ENCODE data around the gene MORN2. TPM values are rescaled to one million over a fixed set of nuclear protein-coding genes. Genes with fewer than 3 reads are reported as not detected.
"Not testable (repeated sequence)": the region's sequence is repeated elsewhere in the genome, so short reads cannot be mapped to it uniquely, and the experiment has no call there.

MORN2 gene
- 21.4 TPM for total RNA-seq
- long read RNA-seq, transcript MORN2-201 (5 exons, 739 nt): major isoform, 6 of 6 reads
- long read RNA-seq, partial matches to known transcripts: 0 of 6 reads
- long read RNA-seq, other reads (novel, unspliced or antisense): 0 of 6 reads

DNA sequence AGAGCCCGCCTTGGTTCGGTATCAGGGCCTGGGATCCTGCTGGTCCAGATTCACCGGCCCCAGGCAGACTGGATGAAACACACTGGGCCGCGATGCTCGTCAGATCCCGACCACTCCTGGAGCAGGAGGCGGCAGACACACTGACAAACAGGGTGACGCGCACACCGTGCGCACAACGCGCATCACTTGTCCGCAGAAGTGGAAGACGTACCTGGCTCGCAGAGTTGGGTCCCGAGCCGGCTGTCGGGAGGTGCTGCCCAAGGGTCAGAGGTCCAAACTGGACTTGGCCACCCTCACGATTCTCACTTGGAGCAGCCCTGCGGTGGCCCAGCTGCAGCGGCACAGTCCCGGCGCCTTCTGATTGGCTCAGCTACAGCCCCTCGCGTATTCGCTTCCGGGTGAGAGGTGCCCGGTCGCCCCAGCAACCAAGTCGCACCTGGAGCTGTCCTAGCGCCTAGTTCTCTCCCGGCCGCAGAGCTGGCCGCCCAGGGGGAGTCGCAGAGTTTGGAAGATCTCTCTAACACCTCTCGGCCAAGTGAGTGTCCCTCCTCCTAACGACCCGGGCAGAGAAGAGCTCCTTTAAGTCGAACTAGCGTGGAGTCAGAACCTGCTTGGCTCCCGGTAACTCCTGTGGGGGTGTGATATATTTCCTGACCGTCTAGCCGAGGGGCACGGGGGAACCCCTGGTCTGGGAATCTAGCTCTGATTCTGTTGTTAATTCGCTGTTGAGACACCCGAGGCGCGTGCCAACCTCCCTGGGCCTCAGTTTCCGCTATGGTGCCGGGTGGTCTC lies at the start of gene MORN2, which contains the start of gene DHX57:
Gene MORN2, plus strand, starts transcription at position 401 of the 792 bp plus-strand sequence.
Gene DHX57, minus strand, starts transcription at position 359 of the 792 bp plus-strand sequence. CDS start 7,529 bp downstream, outside the sequence.
- ATAC-seq (peak; percentile 98), DNase-seq (ENCODE audit: missing footprints) (peak; percentile 93)
- intact Hi-C loops (cut with DNase I): no loop called here

DNA sequence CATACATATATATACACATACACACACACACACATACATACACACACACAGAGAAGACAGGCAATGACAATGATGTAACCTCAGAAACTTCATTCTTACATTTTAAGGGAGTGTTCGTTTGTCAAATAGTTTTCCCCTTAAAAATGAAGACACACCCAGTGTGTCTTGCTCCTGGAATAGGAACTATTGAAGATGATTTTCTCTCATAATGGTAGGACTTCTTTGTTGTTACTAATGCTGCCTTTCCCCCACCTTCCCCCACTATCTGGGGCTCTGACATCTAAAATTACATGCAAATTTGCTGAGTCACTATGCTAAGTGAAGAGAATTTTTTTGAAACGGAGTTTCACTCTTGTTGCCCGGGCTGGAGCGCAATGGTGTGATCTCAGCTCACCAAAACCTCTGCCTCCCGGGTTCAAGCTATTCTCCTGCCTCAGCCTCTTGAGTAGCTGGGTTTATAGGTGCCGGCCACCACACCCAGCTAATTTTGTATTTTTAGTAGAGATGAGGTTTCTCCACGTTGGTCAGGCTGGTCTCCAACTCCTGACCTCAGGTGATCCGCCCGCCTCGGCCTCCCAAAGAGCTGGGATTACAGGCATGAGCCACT lies 48.1 kb upstream of the MORN2 start:
- DNase-seq (ENCODE audit: missing footprints); intact Hi-C loops (cut with DNase I): not testable (repeated sequence)
- peak; percentile 20 for ATAC-seq

DNA sequence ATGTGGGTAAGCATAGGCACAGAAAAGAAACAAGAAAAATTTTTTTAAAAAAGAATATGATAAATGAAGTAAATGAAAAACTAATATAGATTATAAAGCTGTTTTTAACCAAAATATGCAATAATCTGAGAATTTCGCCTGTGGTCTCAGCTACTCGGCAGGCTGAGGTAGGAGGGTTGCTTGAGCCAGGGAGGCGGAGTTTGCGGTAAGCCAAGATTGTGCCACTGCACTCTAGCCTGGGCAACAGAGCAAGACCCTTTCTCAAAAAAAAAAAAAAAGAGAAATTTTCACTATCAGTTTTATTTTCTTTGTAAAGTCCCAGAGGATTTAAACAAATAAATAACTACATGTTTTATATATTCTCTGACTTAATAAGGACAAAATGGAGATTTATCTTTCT lies 47.3 kb upstream of the MORN2 start:
- ATAC-seq (no peak), DNase-seq (ENCODE audit: missing footprints) (no peak)
- intact Hi-C loops (cut with DNase I): no loop called here

DNA sequence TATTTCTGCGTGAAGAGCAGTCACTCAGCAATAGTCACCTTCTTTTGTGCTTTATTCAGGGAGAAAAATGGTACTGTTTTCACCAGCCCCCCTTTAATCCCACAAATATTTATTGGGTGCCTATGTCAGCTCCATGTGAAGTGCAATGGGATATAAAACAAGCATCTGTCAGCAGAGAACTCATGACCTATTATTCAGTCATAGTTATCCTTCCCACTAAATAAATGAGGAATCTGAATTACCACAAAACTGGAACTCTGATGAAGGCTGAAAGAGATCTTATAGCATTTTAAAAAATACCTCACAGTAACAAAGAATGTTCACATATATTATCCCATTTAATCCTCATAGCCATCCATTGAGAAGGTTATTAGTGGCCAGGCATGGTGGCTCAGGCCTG lies 45.8 kb upstream of the MORN2 start:
- no peak for ATAC-seq
- no peak for DNase-seq (ENCODE audit: missing footprints)
- intact Hi-C loops (cut with DNase I): no loop called here

DNA sequence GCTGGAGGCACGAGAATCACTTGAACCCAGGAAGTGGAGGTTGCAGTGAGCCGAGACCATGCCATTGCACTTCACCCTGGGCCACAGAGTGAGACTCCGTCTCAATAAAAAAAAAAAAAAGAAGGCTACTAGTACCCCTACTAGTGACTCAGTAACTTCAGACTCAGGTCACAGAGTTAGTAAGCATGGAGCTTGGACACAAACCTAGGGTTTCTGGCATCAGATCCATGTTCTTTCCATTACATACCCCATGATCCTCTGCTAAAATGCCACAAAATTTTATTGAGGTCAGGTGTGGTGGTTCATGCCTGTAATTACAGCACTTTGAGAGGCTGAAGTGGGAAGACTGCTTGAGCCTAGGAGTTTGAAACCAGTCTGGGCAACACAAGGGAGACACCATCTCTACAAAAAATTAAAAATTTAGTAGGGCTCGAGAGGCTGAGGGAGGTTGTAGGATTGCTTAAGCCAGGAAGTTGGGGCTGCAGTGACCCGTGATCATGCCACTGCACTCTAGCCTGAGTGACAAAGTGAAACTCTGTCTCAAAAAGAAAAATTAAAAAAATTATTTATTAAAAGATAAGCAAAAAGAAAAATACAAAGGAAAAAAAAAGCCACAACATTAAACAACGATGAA lies 45.1 kb upstream of the MORN2 start:
- ATAC-seq (no peak), DNase-seq (ENCODE audit: missing footprints) (no peak)
- intact Hi-C loops (cut with DNase I): no loop called here

DNA sequence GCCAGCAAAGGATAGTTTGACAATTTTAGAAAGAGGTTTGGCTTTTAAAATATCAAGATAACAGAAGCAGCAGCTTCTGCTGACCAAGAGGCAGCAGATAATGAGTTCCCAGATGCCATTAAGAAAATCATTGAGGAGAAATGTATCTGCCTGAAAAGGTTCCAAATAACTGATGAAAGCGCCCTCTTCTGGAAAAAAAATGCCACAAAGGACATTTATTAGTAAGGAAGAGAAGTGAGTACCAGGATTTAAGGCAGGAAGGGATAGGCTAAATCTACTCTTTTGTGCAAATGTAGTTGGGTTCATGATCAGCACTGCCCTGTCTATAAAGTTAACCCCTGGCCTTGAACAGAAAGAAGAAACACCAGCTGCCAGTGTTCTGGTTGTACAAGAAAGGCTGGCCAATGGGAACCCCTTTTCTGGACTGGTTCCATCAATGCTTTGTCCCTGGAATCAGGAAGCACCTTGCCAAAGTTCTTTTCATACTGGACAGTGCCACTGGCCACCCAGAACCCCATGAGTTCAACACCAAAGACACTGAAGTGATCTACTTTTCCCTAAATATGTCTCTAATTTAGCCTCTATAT lies 40.7 kb upstream of the MORN2 start:
- intact Hi-C loops (cut with DNase I): no loop called here
- DNase-seq (ENCODE audit: missing footprints): no peak
- no peak for ATAC-seq

DNA sequence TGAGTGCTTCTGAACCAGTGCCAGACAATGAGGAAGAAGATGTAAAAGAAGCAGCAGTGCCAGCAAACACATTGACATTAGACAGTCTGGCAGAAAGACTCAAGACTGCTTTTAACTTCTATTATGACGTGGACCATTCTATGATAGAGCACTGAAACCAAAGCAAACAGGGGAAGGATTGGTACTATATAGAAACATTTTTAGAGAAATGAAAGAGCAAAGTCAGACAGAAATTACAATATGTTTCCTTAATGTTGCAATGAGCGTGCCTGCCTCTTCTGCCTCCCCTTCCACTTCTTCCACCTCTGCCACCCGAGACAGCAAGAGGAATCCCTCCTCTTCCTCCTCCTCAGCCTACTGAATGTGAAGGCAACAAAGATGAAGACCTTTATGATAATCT lies 39.8 kb upstream of the MORN2 start:
- DNase-seq (ENCODE audit: missing footprints) (no peak), ATAC-seq (peak; percentile 80)
- intact Hi-C loops (cut with DNase I): no loop called here

DNA sequence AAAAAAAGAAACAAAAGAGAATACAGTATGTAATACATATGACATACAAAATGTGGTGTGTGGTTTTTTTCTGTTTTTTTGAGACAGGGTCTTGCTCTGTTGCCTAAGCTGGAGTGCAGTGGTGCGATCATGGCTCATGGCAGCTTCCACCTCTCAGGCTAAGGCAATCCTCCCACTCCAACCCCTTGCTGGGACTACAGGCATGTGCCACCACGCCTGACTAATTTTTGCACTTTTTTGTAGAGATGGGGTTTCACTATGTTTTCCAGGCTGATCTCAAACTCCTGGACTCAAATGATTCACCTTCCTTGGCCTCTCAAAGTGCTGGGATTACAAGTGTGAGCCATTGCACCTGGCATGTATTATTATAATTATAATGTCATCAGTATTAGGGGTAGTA lies 39.0 kb upstream of the MORN2 start:
- intact Hi-C loops (cut with DNase I): no loop called here
- no peak for ATAC-seq
- DNase-seq (ENCODE audit: missing footprints): no peak

DNA sequence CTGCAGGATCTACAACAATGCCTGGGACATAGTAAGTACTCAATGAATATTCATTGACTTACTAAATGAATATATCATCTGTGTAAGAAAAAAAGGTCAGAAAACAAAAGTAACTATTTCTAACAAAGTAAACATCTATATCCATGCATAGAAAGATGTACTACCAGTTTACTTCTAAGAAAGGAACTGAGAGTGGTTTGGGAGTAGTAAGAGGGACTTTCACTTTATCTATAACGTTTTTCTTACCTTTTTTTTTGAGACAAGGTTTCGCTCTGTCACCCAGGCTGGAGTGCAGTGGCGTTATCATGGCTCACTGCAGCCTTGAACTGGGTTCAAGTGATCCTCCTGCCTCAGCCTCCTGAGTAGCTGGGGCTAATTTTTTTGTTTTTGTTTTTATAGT lies 25.7 kb upstream of the MORN2 start:
- intact Hi-C loops (cut with DNase I): no loop called here
- no peak for ATAC-seq

DNA sequence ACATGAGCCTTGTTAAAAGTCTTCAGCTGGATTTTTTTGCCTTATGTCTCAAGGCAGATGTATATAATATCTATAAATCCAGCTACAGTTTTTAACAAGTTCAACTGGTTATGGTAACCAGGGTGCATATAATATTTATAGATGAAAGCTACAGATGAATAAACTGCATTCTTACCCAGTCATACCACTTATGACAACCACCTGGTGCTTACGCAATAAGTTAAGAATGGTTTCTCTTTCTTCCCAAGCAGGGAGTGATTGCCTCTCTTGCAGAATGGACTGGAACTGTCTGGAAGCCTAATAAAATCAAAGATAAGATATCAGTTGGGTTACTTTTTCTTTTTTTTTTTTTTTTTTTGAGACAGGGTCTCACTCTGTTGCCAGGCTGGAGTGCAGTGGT lies 19.6 kb upstream of the MORN2 start:
- ATAC-seq (no peak), DNase-seq (ENCODE audit: missing footprints) (no peak)
- intact Hi-C loops (cut with DNase I): no loop called here

More for the DNA sequence above, 25.7 kb upstream of the MORN2 start:
- no peak for DNase-seq (ENCODE audit: missing footprints)

DNA sequence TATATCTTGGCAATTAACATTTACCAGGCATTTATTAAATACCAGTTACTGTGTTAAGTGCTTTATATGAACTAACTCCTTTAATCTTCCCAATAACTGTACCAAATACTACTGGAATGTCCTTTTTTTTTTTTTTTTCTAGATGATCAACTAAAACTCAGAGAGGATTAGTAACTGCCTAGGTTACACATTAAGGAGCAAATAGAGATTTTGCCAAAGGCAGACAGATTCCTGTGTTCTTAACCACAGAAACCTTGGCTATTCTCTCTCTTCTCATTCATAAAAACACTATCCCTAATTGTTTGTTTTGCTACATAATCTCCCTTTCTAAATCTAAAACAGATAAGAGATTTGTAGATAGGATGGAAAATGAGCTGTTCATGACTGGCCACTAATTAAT lies 13.3 kb upstream of the MORN2 start:
- no peak for DNase-seq (ENCODE audit: missing footprints)
- ATAC-seq: no peak
- intact Hi-C loops (cut with DNase I): no loop called here

DNA sequence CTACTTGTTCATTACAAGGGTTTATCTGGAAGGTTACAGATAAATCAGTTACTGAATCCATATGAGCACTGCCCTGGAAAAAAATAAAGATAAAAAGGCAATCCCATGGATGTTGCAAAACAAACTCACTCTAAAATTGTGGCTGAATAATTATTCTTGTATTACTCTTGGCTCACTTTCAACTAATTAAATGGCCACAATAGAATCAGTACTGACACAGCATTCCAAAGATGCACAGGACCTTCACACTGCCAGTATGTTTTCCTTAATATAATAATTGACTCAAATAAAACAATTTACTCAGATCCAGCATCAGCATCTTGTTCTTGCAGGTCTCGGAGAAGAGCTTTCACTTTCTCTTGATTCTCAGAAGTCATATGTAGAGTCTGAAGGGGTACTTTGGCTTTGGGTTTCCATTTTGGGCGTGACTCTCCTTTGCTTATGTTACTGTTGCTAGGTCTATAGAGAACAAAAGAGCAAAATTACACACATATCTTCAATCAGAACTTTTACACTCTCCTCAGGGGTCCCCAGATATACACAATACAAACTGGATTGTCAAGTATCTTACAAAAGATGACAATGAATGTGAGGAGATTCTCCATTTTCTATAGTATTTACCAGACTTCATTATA lies 12.6 kb upstream of the MORN2 start:
- intact Hi-C loops (cut with DNase I): no loop called here
- ATAC-seq (no peak), DNase-seq (ENCODE audit: missing footprints) (no peak)

DNA sequence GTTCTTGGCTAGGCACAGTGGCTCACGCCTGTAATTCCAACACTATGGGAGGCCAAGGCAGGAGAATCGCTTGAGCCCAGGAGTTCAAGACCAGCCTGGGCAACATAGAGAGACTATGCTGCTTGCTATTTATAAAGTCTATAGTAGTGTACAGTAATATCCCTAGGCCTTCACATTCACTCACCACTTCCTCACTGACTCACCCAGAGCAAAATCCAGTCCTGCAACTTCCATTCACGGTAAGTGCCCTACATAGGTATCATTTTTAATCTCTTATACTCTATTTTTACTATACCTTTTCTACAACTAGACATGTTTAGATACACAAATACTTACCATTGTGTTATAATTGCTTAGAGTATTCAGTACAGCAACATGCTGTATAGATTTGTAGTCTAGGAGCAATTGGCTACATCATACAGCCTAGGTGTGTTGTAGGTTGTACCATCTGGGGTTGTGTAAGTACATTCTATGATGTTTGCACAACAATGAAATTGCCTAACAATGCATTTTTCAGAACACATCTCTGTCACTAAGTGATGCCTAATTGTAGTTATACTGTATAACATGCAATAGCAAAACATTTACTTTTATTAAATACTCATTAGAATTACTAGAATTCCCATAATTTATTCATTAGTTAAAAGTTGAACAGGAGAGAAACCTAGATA lies 8.9 kb upstream of the MORN2 start:
- intact Hi-C loops (cut with DNase I): no loop called here
- ATAC-seq (no peak), DNase-seq (ENCODE audit: missing footprints) (no peak)

DNA sequence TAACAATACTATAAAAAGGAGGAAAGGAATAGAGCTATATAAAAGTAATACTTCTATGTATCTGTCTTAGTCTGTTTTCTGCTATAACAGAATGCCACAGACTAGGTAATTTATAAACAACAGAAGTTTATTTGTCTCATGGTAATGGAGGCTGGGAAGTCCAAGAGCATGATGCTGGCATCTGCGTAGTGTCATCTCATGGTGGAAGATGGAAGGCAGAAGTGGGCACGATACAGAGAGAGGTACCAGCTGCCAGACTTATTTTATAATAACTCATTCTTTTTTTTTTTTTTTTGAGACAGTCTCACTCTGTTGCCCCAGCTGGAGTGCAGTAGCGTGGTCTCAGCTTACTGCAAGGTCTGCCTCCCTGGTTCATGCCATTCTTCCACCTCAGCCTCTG lies 4.3 kb upstream of the MORN2 start:
- no peak for DNase-seq (ENCODE audit: missing footprints)
- intact Hi-C loops (cut with DNase I): no loop called here
- ATAC-seq: no peak

DNA sequence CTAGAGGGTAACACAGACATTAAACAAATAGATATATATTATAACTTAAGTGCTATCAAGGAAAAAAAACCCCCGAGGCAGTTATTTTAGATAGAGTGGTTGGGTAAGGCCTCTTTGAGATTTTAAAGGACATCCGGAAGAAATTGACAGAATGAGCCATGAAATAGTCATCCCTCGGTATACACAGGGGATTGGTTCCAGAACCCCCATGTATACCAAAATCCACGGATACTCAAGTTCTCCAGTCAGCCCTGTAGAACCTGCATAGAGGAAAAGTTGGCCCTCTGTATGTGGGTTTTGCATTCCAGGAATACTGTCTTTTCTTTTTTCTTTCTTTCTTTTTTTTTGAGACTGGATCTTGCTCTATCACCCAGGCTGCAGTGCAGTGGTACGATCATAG lies 2.0 kb upstream of the MORN2 start:
- ATAC-seq: no peak
- DNase-seq (ENCODE audit: missing footprints): no peak
- intact Hi-C loops (cut with DNase I): no loop called here

DNA sequence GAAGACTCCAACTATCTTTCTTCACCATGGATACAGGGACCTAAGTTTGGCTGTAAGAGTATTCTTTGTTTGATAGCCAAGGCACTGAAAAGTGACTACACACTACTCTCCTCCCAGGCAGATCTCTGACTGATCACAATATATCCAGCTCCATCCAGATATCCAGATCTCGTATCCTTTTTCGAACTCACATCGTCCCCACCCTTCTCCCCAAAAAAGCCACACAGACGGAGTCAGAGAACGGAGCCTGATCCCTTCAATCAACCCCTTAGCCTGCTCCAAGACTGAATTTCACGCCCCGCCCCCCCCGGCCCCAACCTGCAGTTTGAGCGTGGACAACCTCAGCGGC lies 575 bp upstream of the MORN2 start:
- intact Hi-C loops (cut with DNase I): no loop called here
- ATAC-seq: no peak
- DNase-seq (ENCODE audit: missing footprints): no peak

DNA sequence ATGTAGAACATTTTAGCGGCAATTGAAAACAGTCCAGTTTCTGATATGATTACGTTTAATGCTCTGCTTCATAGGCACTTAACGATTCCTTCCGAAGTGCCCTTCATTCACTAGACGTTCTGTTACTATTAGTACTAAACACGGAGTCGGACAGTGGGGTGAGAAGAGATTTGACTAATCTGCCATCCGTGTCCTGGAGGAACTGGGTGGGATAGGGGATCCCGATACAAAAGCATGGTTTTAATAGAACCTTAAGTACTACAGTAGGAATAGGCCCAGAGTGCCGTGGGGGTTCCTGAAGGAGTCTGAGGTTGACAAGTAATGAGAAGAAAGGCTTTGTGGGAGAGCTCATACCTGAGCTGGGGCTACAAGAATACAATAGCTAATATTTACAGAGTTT lies 631 bp downstream of the MORN2 start:
- intact Hi-C loops (cut with DNase I): no loop called here
- DNase-seq (ENCODE audit: missing footprints) (no peak), ATAC-seq (no peak)

DNA sequence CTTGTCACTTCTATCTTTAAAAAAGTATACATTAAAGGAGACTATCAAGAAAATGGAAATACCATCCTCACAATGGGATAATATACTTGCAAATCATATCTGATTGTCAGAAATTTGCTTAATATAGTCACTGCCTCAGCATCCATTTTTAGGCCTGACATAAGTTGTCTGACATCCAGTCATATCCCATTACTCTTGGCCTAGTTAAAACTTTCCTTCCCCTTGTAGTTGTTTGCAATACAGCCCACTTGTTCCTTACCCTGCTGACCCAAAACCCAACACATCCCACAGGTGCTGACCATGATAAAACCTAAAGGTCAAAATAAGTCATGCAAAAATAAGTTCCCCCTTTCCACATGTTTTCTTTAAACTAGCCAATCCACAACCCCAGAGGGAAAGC lies 10.3 kb downstream of the MORN2 start:
- DNase-seq (ENCODE audit: missing footprints) (no peak), ATAC-seq (no peak)
- intact Hi-C loops (cut with DNase I): no loop called here

DNA sequence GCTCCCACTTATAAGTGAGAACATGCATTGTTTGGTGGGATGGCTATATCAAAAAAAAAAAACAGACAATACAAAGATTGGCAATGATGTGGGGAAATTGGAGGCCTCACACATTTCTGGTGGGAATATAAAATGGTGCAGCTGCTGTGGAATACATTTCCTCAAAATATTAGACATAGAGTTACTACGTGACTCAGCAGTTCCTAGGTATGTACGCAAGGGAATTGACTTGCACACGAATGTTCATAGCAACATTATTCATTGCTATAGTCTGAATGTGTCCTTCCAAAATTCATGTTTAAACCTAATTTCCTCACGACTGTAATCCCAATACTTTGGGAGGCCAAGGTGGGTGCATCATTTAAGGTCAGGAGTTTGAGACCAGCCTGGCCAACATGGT lies 11.6 kb downstream of the MORN2 start:
- DNase-seq (ENCODE audit: missing footprints) (no peak), ATAC-seq (no peak)
- intact Hi-C loops (cut with DNase I): no loop called here

All from Right ventricle myocardium inferior (tissue), 1 donor.